ENCODE measurements around the gene TSPAN9. TPM values are rescaled to one million over a fixed set of nuclear protein-coding genes. Genes with fewer than 3 reads are reported as not detected.

Gene TSPAN9
- total RNA-seq, 1 experiment from 2014 or later: 35.5 TPM

DNA sequence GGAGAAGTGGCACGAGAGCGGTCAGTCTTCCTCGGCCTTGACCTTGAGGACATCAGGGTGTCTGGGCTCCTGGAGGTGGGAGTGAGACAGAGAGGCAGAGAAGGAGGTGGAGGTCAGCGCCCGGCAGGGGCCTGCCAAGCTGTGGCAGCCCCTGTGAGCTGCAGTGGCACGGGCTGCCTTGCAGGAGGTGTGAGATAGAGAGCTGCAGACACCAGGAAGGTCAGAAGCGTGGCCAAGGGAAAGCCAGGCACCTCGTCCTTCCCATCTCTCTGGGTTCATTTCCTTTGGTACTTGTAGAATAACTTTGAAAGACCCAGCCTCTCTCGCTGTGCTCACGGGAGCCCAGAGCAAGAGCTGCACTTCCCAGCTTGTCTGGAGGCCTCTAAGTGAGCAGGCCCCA is 98.1 kb downstream of the TSPAN9 start:
- DNase-seq (ENCODE audit: low spot score): no peak
- Histone ChIP-seq H3K36me3 (ENCODE audit: insufficient read depth, low read length, poor library complexity, severe bottlenecking) (no peaks in the 10 kb centered on the region), H3K27ac (ENCODE audit: low read depth, low read length, poor library complexity, severe bottlenecking) (no peak overlapping the region), H3K4me1 (ENCODE audit: insufficient read depth, low read length, poor library complexity, severe bottlenecking) (peaks cover 5% of the 10 kb centered on the region), H3K4me3 (ENCODE audit: low read depth, low read length, poor library complexity, severe bottlenecking) (no peak overlapping the region), H3K9me3 (ENCODE audit: low read depth, low read length, poor library complexity, severe bottlenecking) (no peaks in the 10 kb centered on the region), H3K27me3 (replicated peaks; ENCODE audit: insufficient read depth, low read depth, low read length, poor library complexity) (no peaks in the 10 kb centered on the region)
- ChIA-PET CTCF (interaction anchor here (0.5 kb wide), 1 partner anchor 1142 kb away, joined by 8 read pairs; no protein-coding TSS in a partner anchor), POLR2A (ENCODE audit: low non-redundant PET) (no interaction called here)
- BruUV-seq (replicated peaks): no TSS peak
- TF ChIP-seq CTCF (conservative IDR thresholded peaks at IDR 0.05; ENCODE audit: low read depth, low read length) (no peak), EZH2 (IDR thresholded peaks at IDR 0.05; ENCODE audit: borderline replicate concordance, low read depth, low read length, poor library complexity, severe bottlenecking) (no peak)
- intact Hi-C loops (cut with micrococcal nuclease; ENCODE audit: unreplicated experiment): no loop called here

DNA sequence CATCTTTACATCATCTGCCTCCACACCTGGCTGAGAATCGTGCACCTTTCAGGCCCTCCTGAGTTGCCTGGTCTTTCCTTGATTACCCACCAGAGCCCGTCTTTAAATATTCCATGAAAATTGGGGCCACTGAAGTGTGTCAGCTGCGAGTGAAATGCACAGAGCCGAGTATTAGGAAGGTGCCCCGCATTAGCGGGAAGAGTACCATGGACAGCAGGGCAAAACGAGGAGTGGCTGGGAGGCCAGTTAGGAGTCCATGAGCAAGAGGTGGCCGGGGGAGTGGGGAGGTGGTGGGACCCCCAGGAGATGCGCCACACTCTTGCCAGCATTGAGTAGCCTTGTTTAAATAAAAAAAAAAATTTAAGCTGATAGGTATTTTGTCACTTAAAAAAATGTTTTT is 99.6 kb downstream of the TSPAN9 start:
- no peak for DNase-seq (ENCODE audit: low spot score)
- TF ChIP-seq EZH2 (IDR thresholded peaks at IDR 0.05; ENCODE audit: borderline replicate concordance, low read depth, low read length, poor library complexity, severe bottlenecking) (no peak), CTCF (conservative IDR thresholded peaks at IDR 0.05; ENCODE audit: low read depth, low read length) (no peak)
- no TSS peak for BruUV-seq (replicated peaks)
- intact Hi-C loops (cut with micrococcal nuclease; ENCODE audit: unreplicated experiment): no loop called here
- ChIA-PET POLR2A (ENCODE audit: low non-redundant PET) (no interaction called here), CTCF (interaction anchor here (0.5 kb wide), 1 partner anchor 705 kb away, joined by 3 read pairs; no protein-coding TSS in a partner anchor)
- H3K27ac ChIP-seq (ENCODE audit: low read depth, low read length, poor library complexity, severe bottlenecking): no peak overlapping the region
- no peak overlapping the region for H3K4me3 ChIP-seq (ENCODE audit: low read depth, low read length, poor library complexity, severe bottlenecking)
- no peaks in the 10 kb centered on the region for H3K4me1 ChIP-seq (ENCODE audit: insufficient read depth, low read length, poor library complexity, severe bottlenecking)
- H3K27me3 ChIP-seq (replicated peaks; ENCODE audit: insufficient read depth, low read depth, low read length, poor library complexity): no peaks in the 10 kb centered on the region
- H3K36me3 ChIP-seq (ENCODE audit: insufficient read depth, low read length, poor library complexity, severe bottlenecking): no peaks in the 10 kb centered on the region
- H3K9me3 ChIP-seq (ENCODE audit: low read depth, low read length, poor library complexity, severe bottlenecking): no peaks in the 10 kb centered on the region

GRCh38 chr12:3177778-3178425 is 100.7 kb downstream of the TSPAN9 start:
- DNase-seq (ENCODE audit: low spot score): no peak
- TF ChIP-seq EZH2 (IDR thresholded peaks at IDR 0.05; ENCODE audit: borderline replicate concordance, low read depth, low read length, poor library complexity, severe bottlenecking): no peak
- TF ChIP-seq CTCF (conservative IDR thresholded peaks at IDR 0.05; ENCODE audit: low read depth, low read length): no peak
- POLR2A ChIA-PET (ENCODE audit: low non-redundant PET): no interaction called here
- H3K27ac ChIP-seq (ENCODE audit: low read depth, low read length, poor library complexity, severe bottlenecking): no peak overlapping the region
- H3K36me3 ChIP-seq (ENCODE audit: insufficient read depth, low read length, poor library complexity, severe bottlenecking): no peaks in the 10 kb centered on the region
- no peak overlapping the region for H3K4me3 ChIP-seq (ENCODE audit: low read depth, low read length, poor library complexity, severe bottlenecking)
- no peaks in the 10 kb centered on the region for H3K9me3 ChIP-seq (ENCODE audit: low read depth, low read length, poor library complexity, severe bottlenecking)
- H3K4me1 ChIP-seq (ENCODE audit: insufficient read depth, low read length, poor library complexity, severe bottlenecking): no peaks in the 10 kb centered on the region
- intact Hi-C loops (cut with micrococcal nuclease; ENCODE audit: unreplicated experiment): no loop called here
- no peaks in the 10 kb centered on the region for H3K27me3 ChIP-seq (replicated peaks; ENCODE audit: insufficient read depth, low read depth, low read length, poor library complexity)
- no TSS peak for BruUV-seq (replicated peaks)
- CTCF ChIA-PET: no interaction called here
